AG04450 (cell line): ENCODE results near the gene ZNF132. TPM values are rescaled to one million over a fixed set of nuclear protein-coding genes. Genes with fewer than 3 reads are reported as not detected.

Experiments
- CTCF ChIA-PET: fragments of 300-600, 350-600 bp; formaldehyde crosslinking; extraction: SDS; loops from one replicate; lab custom pipeline; 2022; ENCODE audit warnings: antibody characterized with exemption, inconsistent platforms; lab: Charles Lee
- POLR2A ChIA-PET: fragments of 350-600 bp; formaldehyde crosslinking; extraction: SDS; loops from one replicate; lab custom pipeline; 2021; ENCODE audit warnings: antibody characterized with exemption, inconsistent platforms; lab: Yijun Ruan, JAX
- DNase-seq: peaks from one replicate; pipeline ENCODE4 v3.0.0-alpha.2; 2011; ENCODE audit warnings: low read depth, low spot score
- H3K27ac ChIP-seq: one replicate; pipeline ENCODE4 v1.5.1; 2012; ENCODE audit warnings: low read depth, low read length, control low read depth
- H3K27me3 ChIP-seq: one replicate; pipeline ENCODE4 v1.6.0; 2012; ENCODE audit warnings: low read length; ENCODE audit not compliant: control insufficient read depth, insufficient read depth
- H3K4me3 ChIP-seq: 2 replicates; pipeline ENCODE4 v1.5.1; 2011; ENCODE audit warnings: mild to moderate bottlenecking, low read depth, low read length, control low read depth
- H3K9me3 ChIP-seq: 2 replicates; pipeline ENCODE4 v1.5.1; 2012; ENCODE audit warnings: low read length; ENCODE audit not compliant: control insufficient read depth, insufficient read depth
- polyA plus RNA-seq: library from polyadenylated mRNA; depleted of rRNA; stranded (reverse); fragments of >200 nt; gene quantifications from 2 replicates; pipeline ENCODE4 v1.2.3, GENCODE V29; 2011
- TF ChIP-seq, protein P1 (sequence below): IDR thresholded peaks from 2 replicates; pipeline ENCODE4 v1.5.1; 2011; ENCODE audit warnings: low read depth, low read length, control low read depth, inconsistent platforms

The ZNF132 gene
- polyA plus RNA-seq, 1 experiment, result 4.6 TPM

DNA sequence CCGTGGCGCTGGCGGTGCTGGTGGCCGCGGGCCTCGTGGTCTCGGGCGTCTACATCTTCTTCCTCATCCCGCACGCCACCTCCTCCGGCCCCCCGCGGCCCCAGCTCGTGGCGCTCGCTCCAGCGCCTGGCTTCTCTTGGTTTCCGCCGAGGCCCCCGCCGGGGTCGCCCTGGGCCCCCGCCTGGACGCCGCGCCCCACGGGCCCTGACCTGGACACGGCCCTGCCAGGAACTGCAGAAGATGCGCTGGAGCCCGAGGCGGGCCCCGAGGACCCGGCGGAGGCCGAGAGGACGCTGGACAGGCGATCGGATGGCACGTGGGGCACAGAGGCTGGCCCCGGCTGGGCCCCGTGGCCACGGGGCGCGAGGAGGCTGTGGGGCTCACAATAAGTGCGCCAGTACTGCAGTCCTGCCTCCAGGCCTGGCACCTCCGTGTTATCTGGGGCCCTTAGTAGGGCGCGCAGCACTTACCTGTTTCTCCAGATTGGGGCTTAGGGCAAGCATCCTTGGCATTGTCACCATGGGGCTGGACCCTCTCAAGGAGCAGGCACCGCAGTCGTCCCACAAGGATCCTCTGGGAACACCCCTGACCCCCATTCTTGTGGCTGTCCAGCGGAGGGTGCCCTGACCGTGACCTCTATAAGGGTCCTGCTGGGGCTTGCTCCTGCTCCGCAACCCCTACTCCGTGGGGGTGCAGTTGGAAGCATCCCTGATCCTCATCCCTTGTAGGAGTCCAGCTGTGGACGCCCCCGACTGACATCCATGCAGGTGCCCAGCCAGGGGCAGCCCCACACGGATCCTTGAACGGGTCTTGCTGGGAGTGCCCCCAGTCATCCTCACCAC is 43.0 kb downstream of the ZNF132 start:
- TF ChIP-seq, protein P1, sequence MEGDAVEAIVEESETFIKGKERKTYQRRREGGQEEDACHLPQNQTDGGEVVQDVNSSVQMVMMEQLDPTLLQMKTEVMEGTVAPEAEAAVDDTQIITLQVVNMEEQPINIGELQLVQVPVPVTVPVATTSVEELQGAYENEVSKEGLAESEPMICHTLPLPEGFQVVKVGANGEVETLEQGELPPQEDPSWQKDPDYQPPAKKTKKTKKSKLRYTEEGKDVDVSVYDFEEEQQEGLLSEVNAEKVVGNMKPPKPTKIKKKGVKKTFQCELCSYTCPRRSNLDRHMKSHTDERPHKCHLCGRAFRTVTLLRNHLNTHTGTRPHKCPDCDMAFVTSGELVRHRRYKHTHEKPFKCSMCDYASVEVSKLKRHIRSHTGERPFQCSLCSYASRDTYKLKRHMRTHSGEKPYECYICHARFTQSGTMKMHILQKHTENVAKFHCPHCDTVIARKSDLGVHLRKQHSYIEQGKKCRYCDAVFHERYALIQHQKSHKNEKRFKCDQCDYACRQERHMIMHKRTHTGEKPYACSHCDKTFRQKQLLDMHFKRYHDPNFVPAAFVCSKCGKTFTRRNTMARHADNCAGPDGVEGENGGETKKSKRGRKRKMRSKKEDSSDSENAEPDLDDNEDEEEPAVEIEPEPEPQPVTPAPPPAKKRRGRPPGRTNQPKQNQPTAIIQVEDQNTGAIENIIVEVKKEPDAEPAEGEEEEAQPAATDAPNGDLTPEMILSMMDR, result no peak
- Histone ChIP-seq H3K9me3 (no peaks in the 10 kb centered on the region; the same call in 1 of the 2 replicates), H3K4me3 (no peak overlapping the region), H3K27ac (no peak overlapping the region), H3K27me3 (no peaks in the 10 kb centered on the region)
- ChIA-PET CTCF (no interaction called here), POLR2A (no interaction called here)
- DNase-seq, result no peak

DNA sequence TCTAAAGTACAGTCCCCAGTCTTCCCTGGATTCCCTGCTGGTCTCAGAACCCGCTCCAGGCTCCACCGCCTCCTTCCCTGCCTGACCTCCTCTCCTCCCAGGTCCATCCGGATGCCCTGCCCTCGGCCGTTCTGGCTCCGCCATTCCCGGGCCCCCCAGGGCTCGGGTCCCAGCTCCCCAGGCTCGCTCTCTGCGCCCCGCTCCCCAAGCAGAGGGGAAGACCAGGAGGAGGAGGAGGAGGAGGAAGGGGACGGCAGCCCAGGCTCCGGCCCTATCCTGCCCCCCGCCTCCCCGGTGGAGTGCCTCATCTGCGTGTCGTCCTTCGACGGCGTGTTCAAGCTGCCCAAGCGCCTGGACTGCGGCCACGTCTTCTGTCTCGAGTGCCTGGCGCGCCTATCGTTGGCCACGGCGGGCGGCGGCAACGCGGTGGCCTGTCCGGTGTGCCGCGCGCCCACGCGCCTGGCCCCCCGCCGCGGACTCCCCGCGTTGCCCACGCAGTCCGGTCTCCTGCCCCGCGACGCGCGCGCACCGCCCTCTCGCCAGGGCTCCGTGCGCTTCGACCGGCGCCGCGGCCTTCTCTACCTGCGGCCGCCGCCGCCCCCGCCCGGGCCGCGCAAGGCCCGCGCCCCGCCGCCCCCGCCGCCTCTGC is 43.9 kb downstream of the ZNF132 start:
- TF ChIP-seq, protein P1, result no peak
- Histone ChIP-seq H3K9me3 (no peaks in the 10 kb centered on the region; the same call in 1 of the 2 replicates), H3K27ac (no peak overlapping the region), H3K27me3 (no peaks in the 10 kb centered on the region), H3K4me3 (no peak overlapping the region)
- ChIA-PET CTCF (no interaction called here), POLR2A (no interaction called here)
- DNase-seq, result no peak

DNA sequence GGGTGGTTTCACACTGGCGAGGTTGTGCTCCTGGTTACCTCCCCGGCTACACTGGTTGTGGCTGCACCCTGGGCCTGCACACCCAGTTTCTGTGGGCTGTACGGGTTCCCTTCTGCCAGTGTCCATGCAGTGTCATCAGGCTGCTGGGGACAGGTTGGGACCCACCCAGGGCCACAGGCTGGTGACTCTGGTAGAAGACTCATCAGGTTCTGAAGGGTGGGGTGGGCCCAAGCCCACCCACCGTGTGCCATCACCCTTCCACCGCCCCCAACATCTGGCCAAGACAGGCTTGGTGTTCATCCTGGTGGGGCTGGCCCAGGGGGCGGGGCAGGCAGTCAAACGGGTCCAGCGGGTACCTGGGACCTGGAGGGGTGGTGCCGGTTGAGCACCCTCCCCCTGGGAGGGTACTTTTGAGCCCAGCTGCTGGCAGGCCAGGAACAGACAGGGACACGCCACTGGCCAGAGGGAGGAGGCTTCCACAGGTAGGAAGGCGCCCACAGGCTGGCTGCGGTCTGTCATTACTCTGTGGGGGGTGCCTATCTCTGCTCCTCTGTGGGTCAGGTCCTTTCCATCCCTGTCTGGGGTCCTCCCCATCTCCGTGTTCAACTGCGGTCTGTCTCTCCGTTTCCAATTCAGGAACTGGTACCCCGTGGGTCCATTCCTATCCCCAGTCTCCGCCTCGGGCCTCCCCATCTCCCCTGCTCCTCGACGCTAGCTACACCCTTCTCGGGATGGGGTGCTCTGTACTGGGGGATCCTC is 44.6 kb downstream of the ZNF132 start, which contains the start of gene RNF225:
TSS of gene RNF225 (plus strand) at position 437 of the 759 bp plus-strand sequence. CDS start 434 bp downstream, outside the sequence.
- Histone ChIP-seq H3K9me3 (no peaks in the 10 kb centered on the region; the same call in 1 of the 2 replicates), H3K4me3 (no peak within 1 kb of the TSS), H3K27me3 (no peaks in the 10 kb centered on the region), H3K27ac (no peak within 1 kb of the TSS)
- TF ChIP-seq, protein P1, result no peak
- POLR2A ChIA-PET, result interaction anchor here (0.5 kb wide), 1 partner anchor 13 kb away, joined by 4 read pairs; no protein-coding TSS in a partner anchor
- DNase-seq, result no peak
- CTCF ChIA-PET, result no interaction called here

DNA sequence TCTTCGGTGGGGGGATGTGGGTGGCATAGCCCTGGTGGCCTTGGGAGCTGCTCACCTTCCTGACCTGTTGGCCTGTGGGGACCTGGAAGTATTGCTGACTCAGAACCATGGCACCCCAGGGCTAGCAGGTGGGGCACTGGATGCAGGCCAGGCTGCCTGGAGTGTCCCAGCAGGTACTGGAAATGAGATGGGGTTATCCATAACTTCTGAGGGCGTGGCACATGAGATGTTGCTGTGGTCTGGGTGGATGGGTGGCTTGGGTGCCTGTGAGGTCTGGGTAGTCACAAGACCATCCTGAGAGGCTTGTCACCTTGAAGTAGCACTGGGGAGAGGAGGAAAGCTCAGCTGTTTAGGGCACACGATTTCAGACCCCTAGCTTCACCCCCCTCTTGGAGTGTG is 45.1 kb downstream of the ZNF132 start:
- TF ChIP-seq, protein P1, result no peak
- ChIA-PET POLR2A (no interaction called here), CTCF (no interaction called here)
- H3K27ac ChIP-seq, result no peak overlapping the region
- no peaks in the 10 kb centered on the region for H3K27me3 ChIP-seq
- H3K4me3 ChIP-seq, result no peak overlapping the region
- H3K9me3 ChIP-seq, result no peaks in the 10 kb centered on the region
- DNase-seq, result no peak
